Brain microvascular endothelial cell (primary cell): ENCODE data around the gene ASCL3.
"Not testable (repeated sequence)": the region's sequence is repeated elsewhere in the genome, so short reads cannot be mapped to it uniquely, and the experiment has no call there.

Experiments used
- DNase-seq: peaks from one replicate; pipeline ENCODE4 v3.0.0-alpha.2; 2020
- H3K27ac ChIP-seq: fragments of 250-450 bp; sonication (Bioruptor Pico); 2 replicates; pipeline ENCODE4 v1.5.1; 2020; ENCODE audit warnings: mild to moderate bottlenecking, moderate library complexity
- H3K27me3 ChIP-seq: fragments of 250-450 bp; sonication (Bioruptor Pico); replicated peaks from 2 replicates; pipeline ENCODE4 v1.5.1; 2020; ENCODE audit warnings: mild to moderate bottlenecking
- H3K36me3 ChIP-seq: fragments of 250-450 bp; sonication (Bioruptor Pico); replicated peaks from 2 replicates; pipeline ENCODE4 v1.5.1; 2020; ENCODE audit warnings: mild to moderate bottlenecking
- H3K4me3 ChIP-seq: 2 replicates; pipeline ENCODE4 v1.5.1; 2011; ENCODE audit warnings: low read depth, mild to moderate bottlenecking, control low read depth, low read length, moderate library complexity
- CTCF ChIP-seq: IDR thresholded peaks from 2 replicates; pipeline ENCODE4 v1.5.1; 2011; ENCODE audit warnings: low read depth, mild to moderate bottlenecking, moderate library complexity, low read length, control low read depth, inconsistent platforms; ENCODE audit errors: missing control alignments
- in situ Hi-C: cut with HindIII; loops from 2 replicates; pipeline ENCODE4 v1.10.0; 2017; ENCODE audit warnings: low sequenced_read_pairs, low pct_ligation_motif_present

The ASCL3 gene

GRCh38 chr11:8983552-8983951 is 40.7 kb upstream of the ASCL3 start:
- Histone ChIP-seq H3K36me3 (no peaks in the 10 kb centered on the region), H3K27ac (no peak overlapping the region), H3K27me3 (no peaks in the 10 kb centered on the region), H3K4me3 (no peak overlapping the region)
- in situ Hi-C loops = no loop called here
- no peak for TF ChIP-seq CTCF
- DNase-seq = no peak

GRCh38 chr11:8980485-8980884 is 37.7 kb upstream of the ASCL3 start:
- no peaks in the 10 kb centered on the region for H3K36me3 ChIP-seq
- no peak overlapping the region for H3K27ac ChIP-seq
- H3K4me3 ChIP-seq = no peak overlapping the region
- H3K27me3 ChIP-seq = no peaks in the 10 kb centered on the region
- TF ChIP-seq CTCF = no peak
- no peak for DNase-seq
- in situ Hi-C loops = no loop called here

GRCh38 chr11:8979365-8979764 is 36.5 kb upstream of the ASCL3 start:
- H3K4me3 ChIP-seq = not testable (repeated sequence)

GRCh38 chr11:8973121-8973520 is 30.3 kb upstream of the ASCL3 start:
- Histone ChIP-seq H3K27me3 (no peaks in the 10 kb centered on the region), H3K27ac (no peak overlapping the region), H3K4me3 (no peak overlapping the region), H3K36me3 (no peaks in the 10 kb centered on the region)
- DNase-seq = no peak
- in situ Hi-C loops = no loop called here
- TF ChIP-seq CTCF = no peak

More at GRCh38 chr11:8979365-8979764, 36.5 kb upstream of the ASCL3 start:
- H3K27ac ChIP-seq, DNase-seq, in situ Hi-C loops, H3K27me3 ChIP-seq, H3K36me3 ChIP-seq: not testable (repeated sequence)

GRCh38 chr11:8971924-8972316 is 29.1 kb upstream of the ASCL3 start:
- Histone ChIP-seq H3K27me3 (no peaks in the 10 kb centered on the region), H3K36me3 (no peaks in the 10 kb centered on the region), H3K27ac (no peak overlapping the region), H3K4me3 (no peak overlapping the region)
- DNase-seq = no peak
- TF ChIP-seq CTCF = no peak
- in situ Hi-C loops = no loop called here

GRCh38 chr11:8971196-8971923 is 28.5 kb upstream of the ASCL3 start:
- Histone ChIP-seq H3K4me3 (no peak overlapping the region), H3K27ac (no peak overlapping the region), H3K27me3 (no peaks in the 10 kb centered on the region), H3K36me3 (no peaks in the 10 kb centered on the region)
- in situ Hi-C loops = no loop called here
- DNase-seq = no peak
- TF ChIP-seq CTCF = no peak
